WTC11 (cell line): Measurements from ENCODE around the gene DTD1.

Experiments used
- CTCF ChIP-seq: fragments of 200-600 bp; IDR thresholded peaks from 2 replicates; pipeline ENCODE4 v1.8.0; 2022; ENCODE audit warnings: antibody characterized with exemption
- TF ChIP-seq, protein P1 (sequence below): sonication (generic); formaldehyde crosslinking; IDR thresholded peaks from 2 replicates; pipeline ENCODE4 v1.8.0; 2022; ENCODE audit warnings: mild to moderate bottlenecking, missing genetic modification reagents

DNA sequence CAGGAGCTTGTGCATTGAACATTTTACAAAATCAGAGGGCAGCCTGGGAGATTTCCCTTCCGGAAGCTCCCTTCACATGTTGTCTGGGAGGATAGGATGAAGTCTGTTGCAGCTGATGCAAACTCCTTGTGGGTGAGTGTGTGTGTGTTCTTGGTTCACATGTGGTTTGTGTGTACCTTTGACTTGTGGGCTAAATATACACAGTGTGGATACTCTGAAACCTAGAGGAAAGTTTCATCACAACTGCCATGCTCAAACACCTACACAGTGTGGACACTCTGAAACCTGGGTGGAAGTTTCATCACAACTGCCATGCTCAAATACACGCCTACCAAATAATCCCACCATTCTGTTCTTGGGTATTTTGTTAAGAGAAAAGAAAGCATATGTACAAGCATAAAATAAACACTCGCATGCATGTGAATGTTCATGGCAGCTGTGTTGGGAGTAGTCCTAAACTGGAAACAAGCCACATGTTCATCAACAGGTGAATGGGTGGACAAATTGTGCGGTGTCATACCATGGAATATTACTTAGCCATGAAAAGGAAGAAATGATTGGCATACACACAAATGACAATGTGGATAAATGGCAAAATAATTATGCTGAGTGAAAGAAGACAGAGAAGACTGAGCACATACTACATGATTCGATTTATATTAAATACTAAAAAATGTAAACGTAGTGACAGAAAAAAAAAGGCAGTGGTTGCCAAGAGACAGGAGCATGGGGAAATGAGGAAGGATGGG lies 227.5 kb downstream of the DTD1 start:
- no peak for TF ChIP-seq CTCF
- TF ChIP-seq, protein P1, sequence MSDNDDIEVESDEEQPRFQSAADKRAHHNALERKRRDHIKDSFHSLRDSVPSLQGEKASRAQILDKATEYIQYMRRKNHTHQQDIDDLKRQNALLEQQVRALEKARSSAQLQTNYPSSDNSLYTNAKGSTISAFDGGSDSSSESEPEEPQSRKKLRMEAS = no peak
